Prostate gland (tissue), 2 donors: ENCODE results near the gene PDZRN3. TPM values are rescaled to one million over a fixed set of nuclear protein-coding genes. Genes with fewer than 3 reads are reported as not detected.
A peak's percentile ranks its signal among the peaks of the same experiment; 100 is the strongest.

Source experiments
- DNase-seq: peaks from one replicate; pipeline ENCODE4 v3.0.0-alpha.2; 2019; ENCODE audit warnings: low spot score
- H3K27ac ChIP-seq, 2 donors: fragments of 200-600 bp; sonication (generic); 2 replicates each; pipeline ENCODE4 v1.5.1; 2017 to 2019
- H3K27me3 ChIP-seq: fragments of 200-600 bp; sonication (generic); replicated peaks from 2 replicates; pipeline ENCODE4 v1.5.1; 2019; ENCODE audit not compliant: insufficient read depth
- H3K36me3 ChIP-seq, 2 donors: fragments of 200-600 bp; sonication (generic); 1 replicate in 1 of 2; 2 replicates in 1 of 2; pipeline versions ENCODE4 v1.5.1 to v1.8.1; 2017 to 2019
- H3K4me1 ChIP-seq: fragments of 200-600 bp; sonication (generic); replicated peaks from 2 replicates; pipeline ENCODE4 v1.5.1; 2019
- H3K4me3 ChIP-seq, 2 donors: fragments of 200-600 bp; sonication (generic); 2 replicates each; pipeline ENCODE4 v1.5.1; 2017 to 2019
- H3K9me3 ChIP-seq: fragments of 200-600 bp; sonication (generic); 2 replicates; pipeline ENCODE4 v1.5.1; 2017
- POLR2A ChIP-seq: fragments of 450-650 bp; IDR thresholded peaks from one replicate; pipeline ENCODE4 v1.6.1; 2016; ENCODE audit warnings: antibody characterized with exemption, mild to moderate bottlenecking
- POLR2AphosphoS5 ChIP-seq: sonication (generic); formaldehyde crosslinking; IDR thresholded peaks from one replicate; pipeline ENCODE4 v1.6.1; 2017; ENCODE audit warnings: antibody characterized with exemption
- WGBS: methylation state at CpG from one replicate; pipeline ENCODE4 v1.1.5; 2018; 5-methylcytosine and 5-hydroxymethylcytosine counted together
- intact Hi-C: fragments of 100-400 bp; cut with DNase I; formaldehyde crosslinking; loops from one replicate; pipeline ENCODE4 v1.14.2; 2022
- total RNA-seq, 2 donors: library from RNA; depleted of rRNA; stranded (reverse); fragments of >200 nt; gene quantifications; one replicate each; pipeline ENCODE4 v1.1.0, GENCODE V29; 2016
- TF ChIP-seq, protein P1 (sequence below), 4 experiments: fragments of 200-600 bp in 2 of 4; fragments of 450-650 bp in 2 of 4; sonication (generic) in 2 of 4; IDR thresholded peaks; 1 replicate in 3 of 4; 2 replicates in 1 of 4; pipeline ENCODE4 v1.5.1; 2016 to 2019; ENCODE audit warnings: antibody characterized with exemption in 4 of 4, mild to moderate bottlenecking in 2 of 4, moderate library complexity in 2 of 4

Gene PDZRN3
- total RNA-seq, 2 donors from 2014 or later = 80.9 to 143 TPM

- Histone ChIP-seq H3K4me3 (no peak overlapping the region), H3K27ac (peak overlapping the region in 1 of 2 donors; percentile 35), H3K9me3 (no peaks in the 10 kb centered on the region), H3K36me3 (no peaks in the 10 kb centered on the region), H3K27me3 (no peaks in the 10 kb centered on the region), H3K4me1 (peaks cover 6% of the 10 kb centered on the region)
- TF ChIP-seq POLR2A (no peak), POLR2AphosphoS5 (peak; percentile 27)
- TF ChIP-seq, protein P1, sequence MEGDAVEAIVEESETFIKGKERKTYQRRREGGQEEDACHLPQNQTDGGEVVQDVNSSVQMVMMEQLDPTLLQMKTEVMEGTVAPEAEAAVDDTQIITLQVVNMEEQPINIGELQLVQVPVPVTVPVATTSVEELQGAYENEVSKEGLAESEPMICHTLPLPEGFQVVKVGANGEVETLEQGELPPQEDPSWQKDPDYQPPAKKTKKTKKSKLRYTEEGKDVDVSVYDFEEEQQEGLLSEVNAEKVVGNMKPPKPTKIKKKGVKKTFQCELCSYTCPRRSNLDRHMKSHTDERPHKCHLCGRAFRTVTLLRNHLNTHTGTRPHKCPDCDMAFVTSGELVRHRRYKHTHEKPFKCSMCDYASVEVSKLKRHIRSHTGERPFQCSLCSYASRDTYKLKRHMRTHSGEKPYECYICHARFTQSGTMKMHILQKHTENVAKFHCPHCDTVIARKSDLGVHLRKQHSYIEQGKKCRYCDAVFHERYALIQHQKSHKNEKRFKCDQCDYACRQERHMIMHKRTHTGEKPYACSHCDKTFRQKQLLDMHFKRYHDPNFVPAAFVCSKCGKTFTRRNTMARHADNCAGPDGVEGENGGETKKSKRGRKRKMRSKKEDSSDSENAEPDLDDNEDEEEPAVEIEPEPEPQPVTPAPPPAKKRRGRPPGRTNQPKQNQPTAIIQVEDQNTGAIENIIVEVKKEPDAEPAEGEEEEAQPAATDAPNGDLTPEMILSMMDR (IDR thresholded peaks at IDR 0.05) = no peak
- intact Hi-C loops = loop anchor here (10.0 kb wide), 1 partner anchor 198 kb away; the partner anchor contains the start of gene PDZRN3
- WGBS = 43% methylated on average over 11 of the region's 11 CpGs
- DNase-seq = no peak
Measured at GRCh38 chr3:73427048-73427706, 197.6 kb downstream of the PDZRN3 start.

- no peaks in the 10 kb centered on the region for H3K9me3 ChIP-seq
- H3K4me1 ChIP-seq = peaks cover 6% of the 10 kb centered on the region
- no peak overlapping the region for H3K4me3 ChIP-seq
- DNase-seq = no peak
- intact Hi-C loops = loop anchor here (10.0 kb wide), 1 partner anchor 198 kb away; the partner anchor contains the start of gene PDZRN3
- no peak for TF ChIP-seq POLR2AphosphoS5
- TF ChIP-seq, protein P1 (IDR thresholded peaks at IDR 0.05) = no peak
- TF ChIP-seq POLR2A = no peak
- WGBS = 49% methylated on average over 7 of the region's 7 CpGs
- no peaks in the 10 kb centered on the region for H3K27me3 ChIP-seq
- no peaks in the 10 kb centered on the region for H3K36me3 ChIP-seq
- peak overlapping the region in 1 of 2 donors; percentile 35 for H3K27ac ChIP-seq
Measured at GRCh38 chr3:73426606-73427005, 198.1 kb downstream of the PDZRN3 start.

DNA sequence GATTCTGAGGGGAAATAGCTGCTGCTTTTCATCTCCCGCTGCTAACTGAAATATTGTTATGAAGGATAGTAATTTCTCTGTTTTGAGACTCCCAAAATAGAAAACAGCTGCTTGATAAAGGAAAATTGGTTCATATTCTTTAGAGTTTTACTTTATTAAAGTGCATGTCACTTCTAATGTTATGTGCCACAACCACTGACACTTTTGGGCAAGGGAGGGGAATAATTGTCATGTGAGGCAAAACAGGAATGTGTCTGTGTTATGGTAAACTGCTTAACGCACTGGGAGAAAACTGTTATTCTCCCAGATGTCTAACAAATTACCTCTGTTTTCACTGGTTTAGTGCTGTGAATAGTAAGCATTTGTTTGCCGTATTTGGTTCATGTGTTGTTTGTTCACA lies 201.6 kb downstream of the PDZRN3 start:
- Histone ChIP-seq H3K27ac (peak overlapping the region; percentile 26 to 46), H3K9me3 (no peaks in the 10 kb centered on the region), H3K27me3 (no peaks in the 10 kb centered on the region), H3K4me3 (no peak overlapping the region), H3K4me1 (peaks cover 6% of the 10 kb centered on the region), H3K36me3 (no peaks in the 10 kb centered on the region)
- TF ChIP-seq, protein P1 (IDR thresholded peaks at IDR 0.05) = no peak
- TF ChIP-seq POLR2AphosphoS5 (no peak), POLR2A (no peak)
- WGBS = 45% methylated on average over 3 of the region's 3 CpGs
- DNase-seq = no peak
- intact Hi-C loops = loop anchor here (10.0 kb wide), 1 partner anchor 202 kb away; the partner anchor contains the start of gene PDZRN3

DNA sequence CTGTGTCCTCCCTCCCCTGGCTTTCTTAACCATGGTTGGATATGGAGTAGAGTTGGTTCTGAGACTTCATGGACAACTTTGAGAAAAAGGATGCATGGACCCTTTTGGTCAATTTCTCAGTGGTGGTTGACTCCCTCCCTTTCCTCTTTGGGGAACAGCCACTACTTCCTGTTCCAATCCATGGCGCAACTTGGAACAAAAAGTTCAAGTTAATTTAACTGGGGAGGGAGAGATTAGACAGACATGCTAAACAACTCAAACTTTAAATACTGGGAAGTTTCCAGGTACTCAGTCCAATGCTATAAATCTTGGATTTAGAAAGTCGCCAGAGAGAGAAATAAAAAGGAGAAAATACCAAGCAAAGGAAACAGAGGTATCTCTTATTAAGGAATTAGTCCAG lies 202.2 kb downstream of the PDZRN3 start:
- WGBS = 8% methylated on average over 2 of the region's 2 CpGs
- TF ChIP-seq POLR2AphosphoS5 (peak; percentile 73), POLR2A (no peak)
- intact Hi-C loops = loop anchor here (10.0 kb wide), 1 partner anchor 202 kb away; the partner anchor contains the start of gene PDZRN3
- Histone ChIP-seq H3K4me3 (no peak overlapping the region), H3K9me3 (no peaks in the 10 kb centered on the region), H3K36me3 (no peaks in the 10 kb centered on the region), H3K27me3 (no peaks in the 10 kb centered on the region), H3K4me1 (peaks cover 6% of the 10 kb centered on the region), H3K27ac (peak overlapping the region; percentile 26 to 46)
- DNase-seq = no peak

DNA sequence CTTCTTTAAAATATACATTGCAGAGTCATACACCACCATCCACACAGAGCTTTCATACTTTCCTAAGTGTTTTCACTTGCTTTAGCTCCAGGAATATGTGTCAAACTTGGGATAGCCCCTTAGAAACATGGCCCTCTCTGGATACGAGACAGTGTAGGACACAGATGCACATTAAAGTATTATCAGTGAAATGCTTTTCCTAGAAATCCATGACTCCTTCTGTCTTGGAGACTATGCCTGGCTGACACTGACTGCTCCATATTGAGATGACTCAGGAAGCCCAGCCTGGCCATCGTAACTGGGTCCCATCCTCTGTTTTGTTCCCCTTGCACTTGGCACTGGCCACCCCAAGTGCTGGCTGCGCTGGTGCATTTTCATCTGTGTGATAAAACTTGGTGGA lies 204.8 kb downstream of the PDZRN3 start:
- Histone ChIP-seq H3K9me3 (no peaks in the 10 kb centered on the region), H3K27me3 (no peaks in the 10 kb centered on the region), H3K4me3 (no peak overlapping the region), H3K27ac (peak overlapping the region; percentile 2 to 35), H3K4me1 (peaks cover 6% of the 10 kb centered on the region), H3K36me3 (no peaks in the 10 kb centered on the region)
- WGBS = 64% methylated on average over 3 of the region's 3 CpGs
- TF ChIP-seq, protein P1 (IDR thresholded peaks at IDR 0.05) = no peak
- TF ChIP-seq POLR2AphosphoS5 (no peak), POLR2A (no peak)
- intact Hi-C loops = loop anchor here (10.0 kb wide), 1 partner anchor 205 kb away; the partner anchor contains the start of gene PDZRN3
- no peak for DNase-seq
